ENCODE results near the gene PHC3.
"Not testable (repeated sequence)": the region's sequence is repeated elsewhere in the genome, so short reads cannot be mapped to it uniquely, and the experiment has no call there.

Gene PHC3, protein sequence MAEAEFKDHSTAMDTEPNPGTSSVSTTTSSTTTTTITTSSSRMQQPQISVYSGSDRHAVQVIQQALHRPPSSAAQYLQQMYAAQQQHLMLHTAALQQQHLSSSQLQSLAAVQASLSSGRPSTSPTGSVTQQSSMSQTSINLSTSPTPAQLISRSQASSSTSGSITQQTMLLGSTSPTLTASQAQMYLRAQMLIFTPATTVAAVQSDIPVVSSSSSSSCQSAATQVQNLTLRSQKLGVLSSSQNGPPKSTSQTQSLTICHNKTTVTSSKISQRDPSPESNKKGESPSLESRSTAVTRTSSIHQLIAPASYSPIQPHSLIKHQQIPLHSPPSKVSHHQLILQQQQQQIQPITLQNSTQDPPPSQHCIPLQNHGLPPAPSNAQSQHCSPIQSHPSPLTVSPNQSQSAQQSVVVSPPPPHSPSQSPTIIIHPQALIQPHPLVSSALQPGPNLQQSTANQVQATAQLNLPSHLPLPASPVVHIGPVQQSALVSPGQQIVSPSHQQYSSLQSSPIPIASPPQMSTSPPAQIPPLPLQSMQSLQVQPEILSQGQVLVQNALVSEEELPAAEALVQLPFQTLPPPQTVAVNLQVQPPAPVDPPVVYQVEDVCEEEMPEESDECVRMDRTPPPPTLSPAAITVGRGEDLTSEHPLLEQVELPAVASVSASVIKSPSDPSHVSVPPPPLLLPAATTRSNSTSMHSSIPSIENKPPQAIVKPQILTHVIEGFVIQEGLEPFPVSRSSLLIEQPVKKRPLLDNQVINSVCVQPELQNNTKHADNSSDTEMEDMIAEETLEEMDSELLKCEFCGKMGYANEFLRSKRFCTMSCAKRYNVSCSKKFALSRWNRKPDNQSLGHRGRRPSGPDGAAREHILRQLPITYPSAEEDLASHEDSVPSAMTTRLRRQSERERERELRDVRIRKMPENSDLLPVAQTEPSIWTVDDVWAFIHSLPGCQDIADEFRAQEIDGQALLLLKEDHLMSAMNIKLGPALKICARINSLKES

DNA sequence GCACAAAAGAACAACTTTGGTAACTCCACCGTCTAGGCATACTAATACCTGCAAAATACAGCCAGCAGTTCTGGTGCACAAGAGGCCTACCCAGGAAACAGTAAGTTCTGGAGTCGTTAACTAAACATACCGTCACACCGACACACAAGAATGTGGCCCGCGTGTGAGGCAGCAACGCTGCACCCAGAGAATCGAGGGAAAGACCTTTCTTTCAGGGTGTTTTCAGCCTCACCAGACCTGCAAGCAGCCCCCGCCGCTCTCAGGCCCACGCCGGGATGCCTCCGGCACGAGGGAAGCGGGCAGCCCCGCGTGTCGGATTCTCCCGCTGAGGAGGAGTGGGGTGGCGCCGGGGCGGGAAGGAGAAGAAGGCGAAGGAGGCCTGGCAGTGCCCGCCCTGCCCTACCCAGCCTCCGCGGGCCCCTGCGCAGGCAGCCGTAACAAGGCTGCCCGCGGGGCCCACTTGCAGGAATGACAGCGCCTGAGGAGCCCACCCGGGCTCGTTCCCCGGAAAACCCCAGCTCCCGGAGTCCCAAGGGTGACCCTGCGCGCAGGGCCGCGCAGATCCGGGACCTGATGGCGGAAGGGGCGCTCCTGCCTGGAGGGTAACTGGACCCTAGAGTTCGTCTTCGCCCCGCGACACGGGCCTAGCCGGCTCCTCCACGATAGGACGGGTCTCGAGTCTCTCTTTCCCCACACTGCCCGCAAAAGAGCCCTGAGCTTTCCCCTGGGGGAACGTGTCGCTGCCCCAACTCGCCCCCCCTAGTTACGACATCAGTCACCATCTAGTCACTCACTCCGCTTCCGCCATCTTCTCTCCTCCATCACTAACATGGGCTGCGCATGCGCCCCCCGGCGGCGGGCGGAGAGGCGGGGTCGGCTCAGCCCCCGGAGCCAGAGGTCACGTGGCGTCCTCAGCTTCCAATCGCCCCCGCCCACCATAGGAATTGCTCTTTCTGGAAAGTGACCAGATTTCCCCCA is at the start of gene PHC3:
PHC3 (minus strand) TSS at position 826 of the 978 bp plus-strand sequence; CDS start at position 808, 18 bp downstream.
- DNase-seq: peak; percentile 97

DNA sequence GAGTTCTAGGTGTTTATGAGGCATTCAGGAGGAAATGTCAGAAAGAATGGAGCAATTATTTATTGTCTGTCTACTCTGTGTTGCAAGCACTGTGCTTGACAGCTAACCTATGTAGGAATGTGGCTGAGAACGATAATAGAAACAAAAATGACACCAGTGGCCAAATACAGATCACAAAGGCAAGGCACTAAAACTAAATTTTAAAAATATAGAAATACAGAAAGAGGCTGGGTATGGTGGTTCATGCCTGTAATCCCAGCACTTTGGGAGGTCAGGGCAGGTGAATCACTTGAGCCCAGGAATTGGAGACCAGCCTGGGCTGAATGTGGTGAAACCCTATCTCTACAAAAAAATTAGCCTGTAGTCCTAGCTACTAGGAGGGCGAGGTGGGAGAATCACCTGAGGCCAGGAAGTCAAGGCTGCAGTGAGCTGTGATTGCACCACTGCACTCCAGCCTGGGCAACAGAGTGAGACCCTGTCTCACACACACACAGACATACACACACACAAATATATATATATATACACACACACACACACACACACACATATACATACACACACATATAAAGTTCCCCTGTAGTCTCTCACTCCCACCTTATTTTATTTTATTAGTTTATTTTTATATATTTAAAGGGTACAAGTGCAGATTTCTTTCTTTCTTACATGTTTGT is 46.7 kb upstream of the PHC3 start:
- DNase-seq: no peak

DNA sequence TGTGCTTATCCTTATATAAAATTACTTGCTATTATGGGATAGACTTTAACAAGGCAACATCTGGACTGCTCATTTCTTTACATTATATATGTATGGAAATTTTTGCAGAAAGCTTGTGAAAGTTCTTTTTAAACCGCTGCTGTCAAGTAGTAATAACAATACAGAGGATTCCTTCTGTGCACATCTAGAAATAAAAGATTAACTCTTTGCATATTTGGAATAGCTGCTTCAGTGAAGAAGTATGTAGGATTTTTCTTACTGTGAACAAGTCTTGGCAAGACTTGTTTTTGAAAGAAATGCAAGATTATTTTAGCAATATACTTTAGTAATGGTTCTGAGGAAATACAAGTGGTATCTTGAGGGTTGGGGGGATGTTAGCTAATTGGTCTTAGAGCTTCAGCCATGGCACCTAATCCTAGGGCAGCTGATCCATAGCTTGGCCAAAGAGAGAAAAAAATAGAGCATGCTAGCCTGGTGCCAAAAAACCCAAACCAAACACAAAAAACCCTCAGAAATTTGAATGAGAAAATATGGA is 45.0 kb upstream of the PHC3 start:
- no peak for DNase-seq

DNA sequence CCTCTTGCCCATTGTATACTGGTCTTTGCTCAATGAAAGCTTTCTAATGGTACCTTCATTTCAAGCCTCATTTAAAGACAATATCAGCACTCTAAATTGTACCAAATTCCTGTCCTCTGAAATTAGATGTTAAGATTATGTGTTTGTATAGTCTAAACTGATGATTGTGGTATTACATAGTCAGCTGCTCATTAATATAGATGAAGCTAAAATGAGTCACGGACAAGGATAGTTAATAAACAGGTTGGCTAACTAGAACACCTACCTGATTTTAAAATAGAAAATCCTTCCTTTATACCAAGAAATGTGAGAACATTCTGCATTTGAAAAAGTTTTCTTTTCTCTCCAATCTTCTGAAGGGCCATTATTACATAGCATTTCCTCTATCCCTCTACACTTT is 43.6 kb upstream of the PHC3 start:
- DNase-seq: no peak

DNA sequence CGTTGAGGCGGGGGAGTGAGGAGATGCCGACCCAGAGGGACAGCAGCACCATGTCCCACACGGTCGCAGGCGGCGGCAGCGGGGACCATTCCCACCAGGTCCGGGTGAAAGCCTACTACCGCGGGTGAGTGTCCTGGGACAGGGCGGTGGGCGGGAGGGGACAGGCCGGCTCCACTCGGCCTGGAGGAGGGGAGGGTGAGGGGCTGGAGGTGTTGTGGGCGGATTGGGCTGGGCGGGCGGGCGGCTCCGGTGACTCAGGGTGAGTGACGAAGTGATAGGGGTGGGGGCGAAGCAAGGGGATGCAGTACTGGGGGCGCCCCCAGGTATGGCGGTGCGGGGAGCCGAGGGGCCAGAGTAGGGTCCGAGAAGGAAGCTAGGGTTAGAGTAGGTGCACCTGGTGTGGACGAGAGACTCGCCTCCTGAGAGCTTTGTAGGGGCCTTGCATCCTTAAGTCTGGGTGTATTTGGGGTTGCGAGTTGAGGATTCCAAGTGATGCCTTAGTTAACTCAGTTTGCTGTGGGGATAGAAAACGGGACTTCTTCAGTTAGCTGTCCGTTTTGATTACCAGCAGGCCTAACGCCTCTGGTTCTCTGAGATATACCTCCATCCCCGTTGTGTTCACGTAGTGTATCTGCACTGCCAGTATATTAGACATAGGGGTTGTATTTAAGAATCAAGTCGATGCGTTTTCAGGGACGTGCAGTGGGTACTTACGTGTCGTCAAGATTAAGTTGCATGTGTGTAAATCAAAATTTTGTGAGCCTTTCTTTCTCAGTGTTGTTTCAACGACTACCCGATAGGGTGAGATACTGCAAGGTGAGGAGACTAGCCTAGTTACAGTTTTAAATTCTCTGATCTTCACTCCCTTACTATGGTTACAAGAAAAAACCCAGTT is 41.4 kb upstream of the PHC3 start:
- DNase-seq: peak; percentile 42

DNA sequence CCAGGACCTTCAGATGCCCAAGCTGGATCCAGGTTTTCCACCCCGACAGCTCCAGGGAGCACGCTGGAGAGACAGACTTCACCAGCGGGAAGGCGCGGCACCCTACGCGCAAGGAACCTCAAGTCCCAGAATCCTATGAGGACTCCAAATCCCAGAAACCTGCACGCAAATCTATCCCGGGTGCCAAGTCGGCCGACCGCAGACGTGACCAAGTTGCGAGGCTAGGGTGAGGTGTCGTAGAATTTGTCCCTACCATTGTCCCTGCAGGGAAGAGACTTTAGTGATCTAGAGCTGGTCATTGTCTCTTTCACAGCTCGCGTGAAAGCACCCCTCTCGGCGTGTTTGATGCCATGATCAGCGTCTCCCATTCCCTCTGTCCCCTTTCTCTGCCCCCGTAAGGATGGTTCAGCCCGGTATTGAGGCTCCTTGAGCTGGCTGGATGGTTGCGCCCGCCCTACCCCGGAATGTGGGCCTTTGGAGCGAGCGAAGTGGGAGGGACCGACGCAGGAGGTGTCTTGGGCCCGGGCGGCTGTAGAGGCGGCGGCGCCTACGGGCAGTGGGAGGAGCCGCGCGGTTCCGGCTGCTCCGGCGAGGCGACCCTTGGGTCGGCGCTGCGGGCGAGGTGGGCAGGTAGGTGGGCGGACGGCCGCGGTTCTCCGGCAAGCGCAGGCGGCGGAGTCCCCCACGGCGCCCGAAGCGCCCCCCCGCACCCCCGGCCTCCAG is 40.6 kb upstream of the PHC3 start, which contains the start of gene PRKCI:
PRKCI (plus strand) TSS at position 501 of the 723 bp plus-strand sequence. CDS start 246 bp downstream, outside the sequence.
- peak; percentile 95 for DNase-seq

DNA sequence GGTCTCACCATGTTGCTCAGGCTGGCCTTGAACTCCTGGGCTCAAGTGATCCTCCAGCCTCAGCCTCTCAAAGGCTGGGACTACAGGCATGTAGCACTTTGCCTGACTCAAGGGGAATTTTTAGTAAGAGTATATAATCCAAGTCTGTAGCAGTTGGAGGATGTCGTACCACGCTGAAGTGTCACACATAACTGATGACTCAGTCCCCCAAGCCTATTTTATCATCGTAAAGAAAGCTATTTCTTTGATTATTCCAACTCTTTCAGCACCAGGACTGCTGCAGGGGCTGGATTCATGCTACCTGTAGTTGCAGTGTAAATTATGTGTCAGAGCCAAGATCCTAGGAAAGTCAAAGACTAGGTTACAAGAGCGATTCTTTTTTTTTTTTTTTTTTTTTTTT is 39.3 kb upstream of the PHC3 start:
- DNase-seq: no peak

DNA sequence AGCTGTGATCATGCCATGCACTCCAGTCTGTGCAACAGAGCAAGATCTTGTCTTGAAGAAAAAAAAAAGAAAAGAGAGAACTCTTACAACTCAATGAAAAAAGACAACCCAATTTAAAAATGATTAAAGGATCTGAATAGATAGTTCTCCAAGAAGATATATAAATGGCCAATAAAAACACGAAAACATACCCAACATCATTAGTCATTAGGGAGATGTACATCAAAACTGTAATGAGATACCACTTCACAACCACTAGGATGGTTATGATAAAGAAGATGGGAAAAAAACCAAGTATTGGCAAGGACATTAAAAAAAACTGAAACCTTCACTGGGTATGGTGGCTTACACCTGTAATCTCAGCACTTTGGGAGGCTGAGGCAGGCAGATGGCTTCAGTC is 38.3 kb upstream of the PHC3 start:
- DNase-seq: no peak

DNA sequence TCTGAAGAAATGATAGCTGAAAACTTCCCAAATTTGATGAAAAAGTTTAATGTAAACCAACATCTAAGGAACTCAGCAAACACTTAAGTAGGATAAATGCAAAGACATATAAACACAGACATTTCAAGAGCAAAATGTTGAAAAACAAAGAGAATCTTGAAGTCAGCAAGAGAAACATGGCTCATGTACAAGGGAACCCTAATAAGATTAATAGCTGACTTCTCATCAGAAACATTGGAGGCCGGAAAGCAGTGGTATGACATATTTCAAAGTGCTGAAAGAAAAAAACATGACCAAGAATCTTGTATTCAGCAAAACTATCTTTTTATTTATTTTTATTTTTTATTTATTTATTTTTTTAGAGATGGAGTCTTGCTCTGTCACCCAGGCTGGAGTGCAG is 30.1 kb upstream of the PHC3 start:
- DNase-seq: no peak

DNA sequence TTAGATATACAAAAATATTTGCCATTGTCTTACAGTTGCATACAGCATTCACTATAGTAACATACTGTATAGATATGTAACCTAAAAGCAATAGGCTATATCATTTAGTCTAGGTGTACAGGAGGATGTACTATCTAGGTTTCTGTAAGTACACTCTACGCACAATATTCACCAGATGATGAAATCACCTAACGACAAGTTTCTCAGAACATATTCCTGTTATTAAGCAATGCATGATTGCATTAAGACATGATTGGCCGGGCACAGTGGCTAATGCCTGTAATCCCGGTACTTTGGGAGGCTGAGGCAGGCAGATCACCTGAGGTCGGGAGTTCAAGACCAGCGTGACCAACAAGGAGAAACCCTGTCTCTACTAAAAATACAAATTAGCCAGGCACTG is 26.2 kb upstream of the PHC3 start:
- no peak for DNase-seq

DNA sequence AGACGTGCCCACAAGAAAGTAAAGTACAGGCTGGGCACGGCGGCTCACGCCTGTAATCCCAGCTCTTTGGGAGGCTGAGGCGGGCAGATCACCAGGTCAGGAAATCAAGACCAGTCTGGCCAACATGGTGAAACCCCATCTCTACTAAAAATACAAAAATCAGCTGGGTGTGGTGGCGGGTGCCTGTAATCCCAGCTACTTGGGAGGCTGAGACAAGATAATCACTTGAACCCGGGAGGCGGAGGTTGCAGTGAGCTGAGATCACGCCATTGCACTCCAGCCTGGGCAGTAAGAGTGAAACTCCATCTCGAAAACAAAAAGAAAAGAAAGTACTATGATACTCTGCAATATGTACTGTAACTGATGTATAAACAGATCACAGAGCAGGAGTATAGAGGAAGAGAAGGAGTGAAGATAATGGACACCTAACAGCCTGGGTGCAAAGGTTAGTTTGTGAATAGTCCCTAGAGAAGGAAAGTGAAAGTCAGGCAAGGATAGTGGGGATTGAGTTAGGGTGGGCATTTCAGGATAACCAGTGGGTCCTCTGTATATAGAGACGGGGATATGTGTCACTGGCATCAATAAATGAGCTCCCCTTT is 24.7 kb upstream of the PHC3 start:
- not testable (repeated sequence) for DNase-seq

DNA sequence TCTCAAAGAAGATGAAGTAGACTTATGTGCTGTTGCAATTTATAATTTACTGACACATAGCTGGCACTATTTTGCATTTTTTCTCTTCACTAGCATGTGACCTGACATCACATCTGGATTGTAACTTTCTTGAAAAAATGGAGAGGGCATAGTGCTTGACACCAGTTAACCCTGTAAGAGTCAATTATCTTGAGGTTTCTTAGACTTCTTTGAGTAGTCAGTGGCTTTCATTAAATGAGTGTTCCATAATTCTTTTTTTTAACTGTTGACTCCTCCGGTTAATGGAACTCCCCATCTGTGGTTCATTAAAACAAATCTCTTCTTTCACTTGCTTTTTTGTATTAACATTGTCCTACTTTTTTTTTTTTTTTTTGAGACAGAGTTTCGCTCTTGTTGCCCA is 23.8 kb upstream of the PHC3 start:
- DNase-seq: no peak

DNA sequence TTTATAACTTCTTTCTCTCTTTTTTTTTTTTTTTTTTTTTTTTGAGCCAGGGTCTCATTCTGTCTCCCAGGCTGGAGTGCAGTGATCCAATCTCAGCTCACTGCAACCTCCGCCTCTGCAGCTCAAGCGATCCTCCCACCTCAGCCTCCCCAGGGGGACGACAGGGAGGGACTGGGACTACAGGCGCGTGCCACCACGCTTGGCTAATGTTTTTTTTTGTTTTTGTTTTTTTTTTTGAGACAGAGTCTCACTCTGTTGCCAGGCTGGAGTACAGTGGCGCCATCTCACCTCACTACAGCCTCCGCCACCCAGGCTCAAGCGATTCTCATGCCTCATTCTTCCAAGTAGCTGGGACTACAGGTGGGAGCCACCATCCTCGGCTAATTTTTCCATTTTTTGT is 23.0 kb upstream of the PHC3 start:
- no peak for DNase-seq

DNA sequence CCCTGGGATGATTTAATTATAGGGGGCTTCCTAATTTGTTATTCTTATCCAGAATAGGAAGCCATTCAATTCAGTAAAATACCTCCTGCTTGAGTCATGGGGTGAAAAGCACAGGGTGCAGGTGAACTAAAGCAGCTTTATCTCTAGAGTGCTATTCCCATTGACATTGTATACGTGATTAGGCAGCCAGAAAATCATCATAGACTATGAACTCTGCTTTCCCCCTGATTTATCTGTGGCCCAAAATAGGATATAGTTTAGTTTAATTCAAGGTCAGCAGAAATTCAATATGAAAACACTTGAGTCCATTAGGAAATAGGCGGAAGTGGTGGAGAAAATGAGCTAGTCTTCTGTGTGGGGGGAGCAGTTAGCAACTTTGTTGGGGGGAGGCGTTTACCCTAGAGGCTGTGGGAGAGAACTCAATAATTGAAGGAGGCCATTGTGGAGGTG is 22.5 kb upstream of the PHC3 start:
- DNase-seq: no peak

DNA sequence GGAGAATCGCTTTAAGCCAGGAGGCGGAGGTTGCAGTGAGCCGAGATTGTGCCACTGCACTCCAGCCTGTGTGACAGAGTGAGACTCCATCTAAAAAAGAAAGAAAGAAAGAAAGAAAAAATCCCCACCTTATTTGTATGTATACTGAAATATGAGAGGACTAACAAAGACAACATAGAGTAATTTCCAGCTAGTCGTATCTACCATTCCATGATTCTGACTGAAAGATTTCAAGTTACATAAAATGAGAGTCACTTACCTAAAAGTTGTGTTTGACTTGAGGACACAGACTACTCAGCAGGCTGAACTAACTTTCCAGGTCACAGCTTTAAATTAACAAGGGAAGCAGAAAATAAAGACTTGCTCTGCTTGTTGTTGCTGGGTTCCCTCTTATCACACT is 21.9 kb upstream of the PHC3 start:
- DNase-seq: no peak

DNA sequence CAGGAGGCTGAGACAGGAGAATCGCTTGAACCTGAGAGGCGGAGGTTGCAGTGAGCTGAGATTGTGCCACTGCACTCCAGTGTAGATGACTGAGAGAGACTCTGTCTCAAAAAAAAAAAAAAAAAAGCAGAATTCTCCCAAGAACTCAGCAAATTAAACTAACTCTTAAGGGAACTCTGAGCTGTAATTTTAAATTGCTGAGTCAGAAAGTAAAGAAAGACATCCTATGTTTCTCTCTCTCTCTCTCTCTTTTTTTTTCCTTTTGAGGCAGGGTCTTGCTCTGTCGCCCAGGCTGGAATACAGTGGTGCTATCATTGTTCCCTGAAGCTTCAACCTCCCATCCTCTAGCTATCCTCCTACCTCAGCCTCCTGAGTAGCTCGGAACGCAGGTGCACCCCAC is 20.0 kb upstream of the PHC3 start:
- no peak for DNase-seq

DNA sequence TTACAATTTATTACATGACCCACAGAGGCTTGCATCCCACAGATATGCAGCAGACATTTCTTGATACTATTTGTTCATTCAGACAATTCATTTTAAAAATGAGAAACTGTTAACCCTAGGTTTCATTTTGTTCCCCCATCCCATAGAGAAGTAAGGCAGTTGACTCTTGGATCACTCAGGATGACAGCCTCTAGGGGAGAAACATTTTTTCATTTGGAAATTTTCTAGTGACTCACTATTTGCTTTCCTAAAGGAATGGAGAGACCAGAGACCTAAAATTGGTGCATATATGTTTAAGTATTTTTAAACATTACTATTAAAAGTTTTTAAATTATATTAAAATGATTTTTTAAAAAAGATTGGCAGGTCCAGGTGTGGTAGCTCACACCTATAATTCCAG is 19.5 kb upstream of the PHC3 start:
- no peak for DNase-seq

DNA sequence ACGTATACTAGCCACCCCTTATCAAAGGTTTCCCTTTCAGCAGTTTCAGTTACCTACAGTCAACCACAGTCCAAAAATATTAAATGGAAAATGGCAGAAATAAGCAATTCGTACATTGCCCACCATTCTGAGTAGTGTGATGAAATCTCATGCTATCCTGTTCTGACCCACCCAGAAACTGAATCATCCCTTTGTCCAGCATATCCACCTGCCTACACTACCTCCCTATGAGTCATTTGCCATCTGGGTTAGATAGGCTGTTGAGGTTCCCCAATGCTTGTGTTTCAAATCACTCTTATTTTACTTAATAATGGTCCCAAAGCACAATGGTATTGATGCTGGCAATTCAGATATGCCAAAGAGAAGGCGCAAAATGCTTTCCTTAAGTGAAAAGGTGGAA is 15.3 kb upstream of the PHC3 start:
- no peak for DNase-seq

DNA sequence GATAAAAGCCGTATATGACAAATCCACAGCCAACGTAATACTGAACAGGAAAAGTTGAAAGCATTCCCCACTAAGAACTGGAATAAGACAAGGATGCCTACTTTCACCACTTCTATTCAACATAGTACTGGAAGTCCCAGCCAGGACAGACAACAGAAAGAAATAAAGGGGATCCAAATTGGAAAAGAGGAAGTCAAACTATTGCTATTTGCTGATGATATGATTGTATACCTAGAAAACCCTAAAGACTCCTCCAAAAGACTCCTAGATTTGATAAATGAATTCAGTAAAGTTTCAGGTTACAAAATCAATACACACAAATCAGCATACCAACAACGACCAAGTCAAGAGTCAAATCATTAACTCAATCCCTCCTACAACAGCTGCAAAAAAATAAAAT is 14.2 kb upstream of the PHC3 start:
- not testable (repeated sequence) for DNase-seq
